Keratinocyte (primary cell): ENCODE data around the gene ZNF629. TPM values are rescaled to one million over a fixed set of nuclear protein-coding genes. Genes with fewer than 3 reads are reported as not detected.

Experiments
- DNase-seq: peaks from one replicate; pipeline ENCODE4 v3.0.0-alpha.2; 2011; ENCODE audit warnings: low read depth, missing footprints, low spot score
- FAIRE-seq: peaks from 2 replicates; lab custom pipeline; 2011; peaks lifted over from hg19 to GRCh38; lab: Jason Lieb, UNC
- H2AFZ ChIP-seq: 2 replicates; pipeline ENCODE4 v1.6.0; 2012; ENCODE audit warnings: low read length, control low read depth, inconsistent platforms; ENCODE audit not compliant: control insufficient read depth
- H3K27ac ChIP-seq: 2 replicates; pipeline ENCODE4 v1.5.1; 2011; ENCODE audit warnings: low read length; ENCODE audit not compliant: control insufficient read depth, insufficient read depth
- H3K27me3 ChIP-seq: 3 replicates; pipeline ENCODE4 v1.6.0; 2011; ENCODE audit warnings: low read length; ENCODE audit not compliant: control insufficient read depth, insufficient read depth; ENCODE audit errors: extremely low read depth
- H3K36me3 ChIP-seq, 2 experiments: 2 replicates in 1 of 2; 3 replicates in 1 of 2; pipeline ENCODE4 v1.5.1; 2011; ENCODE audit warnings: low read length in 2 of 2, mild to moderate bottlenecking in 1 of 2; ENCODE audit not compliant: control insufficient read depth in 2 of 2, insufficient read depth in 2 of 2; ENCODE audit errors: extremely low read depth in 1 of 2
- H3K4me1 ChIP-seq: 3 replicates; pipeline ENCODE4 v1.5.1; 2011; ENCODE audit warnings: low read length; ENCODE audit not compliant: control insufficient read depth, insufficient read depth; ENCODE audit errors: extremely low read depth
- H3K4me2 ChIP-seq: 3 replicates; pipeline ENCODE4 v1.6.0; 2011; ENCODE audit warnings: low read depth, low read length; ENCODE audit not compliant: control insufficient read depth, insufficient read depth; ENCODE audit errors: extremely low read depth
- H3K4me3 ChIP-seq, 3 experiments: fragments of 200-600 bp in 1 of 3; sonication (generic) in 1 of 3; 2 replicates in 2 of 3; 3 replicates in 1 of 3; pipeline ENCODE4 v1.5.1; 2011 to 2016; ENCODE audit warnings: low read length in 3 of 3, mild to moderate bottlenecking in 3 of 3, control low read depth in 2 of 3, inconsistent platforms in 1 of 3, low read depth in 1 of 3, mixed read lengths in 1 of 3, mixed run types in 1 of 3, moderate library complexity in 1 of 3; ENCODE audit not compliant: control insufficient read depth in 2 of 3, insufficient read depth in 2 of 3; ENCODE audit errors: extremely low read depth in 1 of 3
- H3K79me2 ChIP-seq: 2 replicates; pipeline ENCODE4 v1.6.0; 2012; ENCODE audit warnings: low read length; ENCODE audit not compliant: control insufficient read depth, insufficient read depth
- H3K9ac ChIP-seq: 3 replicates; pipeline ENCODE4 v1.6.0; 2011; ENCODE audit warnings: low read length; ENCODE audit not compliant: control insufficient read depth, insufficient read depth; ENCODE audit errors: extremely low read depth
- H3K9me1 ChIP-seq: 3 replicates; pipeline ENCODE4 v1.6.0; 2011; ENCODE audit warnings: low read length; ENCODE audit not compliant: control insufficient read depth, insufficient read depth; ENCODE audit errors: extremely low read depth
- H3K9me3 ChIP-seq: 2 replicates; pipeline ENCODE4 v1.5.1; 2012; ENCODE audit warnings: low read depth, low read length; ENCODE audit not compliant: control insufficient read depth
- H4K20me1 ChIP-seq: 3 replicates; pipeline ENCODE4 v1.6.0; 2011; ENCODE audit warnings: low read length; ENCODE audit not compliant: control insufficient read depth, insufficient read depth; ENCODE audit errors: extremely low read depth
- EZH2 ChIP-seq: IDR thresholded peaks from one replicate; pipeline ENCODE4 v1.6.1; 2012; ENCODE audit warnings: inconsistent platforms, mild to moderate bottlenecking, low read length, moderate library complexity
- dilution Hi-C: fragments of 300-500 bp; cut with MboI; formaldehyde crosslinking; loops from one replicate; pipeline ENCODE4 v1.7.0; 2020; ENCODE audit warnings: low sequenced_read_pairs; ENCODE audit not compliant: extremely low pct_ligation_motif_present
- polyA plus RNA-seq, 5 experiments: library from polyadenylated mRNA; depleted of rRNA in 3 of 5; stranded (reverse) in 3 of 5; stranded (forward) in 1 of 5; unstranded in 1 of 5; fragments of >200 nt; gene quantifications; 1 replicate in 1 of 5; 2 replicates in 3 of 5; 3 replicates in 1 of 5; pipeline versions ENCODE4 v1.2.1 to v1.2.3, GENCODE V29; 2011 to 2012; ENCODE audit warnings: missing spikeins in 2 of 5, low read depth in 1 of 5, low replicate concordance in 1 of 5
- TF ChIP-seq, protein P1 (sequence below), 3 experiments: IDR thresholded peaks in 1 of 3; conservative IDR thresholded peaks in 1 of 3; optimal IDR thresholded peaks in 1 of 3; 2 replicates in 2 of 3; 3 replicates in 1 of 3; pipeline versions ENCODE3 to v1.5.1; 2011; ENCODE audit warnings: low read length in 3 of 3, mild to moderate bottlenecking in 3 of 3, moderate library complexity in 2 of 3, control low read depth in 1 of 3, inconsistent platforms in 1 of 3; ENCODE audit not compliant: insufficient read depth in 2 of 3; ENCODE audit errors: extremely low read depth in 1 of 3

The ZNF629 gene
- polyA plus RNA-seq, 1 donor (not counting 4 experiments of a cell fraction or from before 2014, with no cell fraction given): 3.6 TPM

- Histone ChIP-seq H3K4me2 (peak overlapping the region; percentile 73), H3K27me3 (no peaks in the 10 kb centered on the region), H3K9me3 (no peaks in the 10 kb centered on the region), H3K36me3 (peaks cover 21 to 37% of the 10 kb centered on the region in 2 experiments), H3K4me1 (peaks cover 15% of the 10 kb centered on the region), H3K27ac (peak overlapping the region; percentile 65), H3K9me1 (no peaks in the 10 kb centered on the region), H3K9ac (peak overlapping the region; percentile 69), H2AFZ (no peak overlapping the region), H4K20me1 (peaks cover 4% of the 10 kb centered on the region), H3K79me2 (peaks cover 34% of the 10 kb centered on the region), H3K4me3 (peak overlapping the region in 1 of 3 experiments; percentile 65)
- TF ChIP-seq EZH2: no peak
- TF ChIP-seq, protein P1, sequence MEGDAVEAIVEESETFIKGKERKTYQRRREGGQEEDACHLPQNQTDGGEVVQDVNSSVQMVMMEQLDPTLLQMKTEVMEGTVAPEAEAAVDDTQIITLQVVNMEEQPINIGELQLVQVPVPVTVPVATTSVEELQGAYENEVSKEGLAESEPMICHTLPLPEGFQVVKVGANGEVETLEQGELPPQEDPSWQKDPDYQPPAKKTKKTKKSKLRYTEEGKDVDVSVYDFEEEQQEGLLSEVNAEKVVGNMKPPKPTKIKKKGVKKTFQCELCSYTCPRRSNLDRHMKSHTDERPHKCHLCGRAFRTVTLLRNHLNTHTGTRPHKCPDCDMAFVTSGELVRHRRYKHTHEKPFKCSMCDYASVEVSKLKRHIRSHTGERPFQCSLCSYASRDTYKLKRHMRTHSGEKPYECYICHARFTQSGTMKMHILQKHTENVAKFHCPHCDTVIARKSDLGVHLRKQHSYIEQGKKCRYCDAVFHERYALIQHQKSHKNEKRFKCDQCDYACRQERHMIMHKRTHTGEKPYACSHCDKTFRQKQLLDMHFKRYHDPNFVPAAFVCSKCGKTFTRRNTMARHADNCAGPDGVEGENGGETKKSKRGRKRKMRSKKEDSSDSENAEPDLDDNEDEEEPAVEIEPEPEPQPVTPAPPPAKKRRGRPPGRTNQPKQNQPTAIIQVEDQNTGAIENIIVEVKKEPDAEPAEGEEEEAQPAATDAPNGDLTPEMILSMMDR (optimal IDR thresholded peaks at IDR 0.05 in 1 of 3, IDR thresholded peaks at IDR 0.05 in 1 of 3, conservative IDR thresholded peaks at IDR 0.05 in 1 of 3; ENCODE audit: extremely low read depth in 1 of 3, insufficient read depth in 2 of 3, low read length in 3 of 3): no peak
- FAIRE-seq: peak; percentile 26
- dilution Hi-C loops: no loop called here
- no peak for DNase-seq
These were observed 39.7 kb downstream of the ZNF629 start for GRCh38 chr16:30747331-30747730.

DNA sequence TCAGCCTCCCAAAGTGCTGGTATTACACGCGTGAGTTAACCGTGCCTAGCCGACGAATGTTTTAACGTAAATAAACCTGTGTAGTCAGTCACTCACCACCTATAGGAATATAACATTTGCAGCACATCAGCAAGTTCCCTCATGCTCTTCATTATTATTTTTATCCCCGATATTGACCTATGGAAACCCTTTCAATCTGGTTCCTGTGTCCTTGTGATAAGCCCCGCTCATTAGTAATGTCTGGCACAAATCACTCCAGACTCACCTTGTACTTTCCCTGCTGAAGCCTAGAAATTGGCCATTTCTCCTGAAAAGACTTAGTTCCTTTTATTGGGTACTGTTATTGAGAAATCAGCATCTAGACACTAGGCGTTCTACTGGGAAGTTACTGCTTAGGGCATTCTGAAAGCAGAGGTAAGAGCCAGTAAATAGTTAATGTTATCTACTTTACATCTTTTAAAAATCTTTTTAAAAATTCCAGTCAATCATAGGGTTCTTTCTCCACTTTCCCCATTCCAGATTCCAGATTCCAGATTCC lies 40.3 kb downstream of the ZNF629 start:
- DNase-seq (no peak), FAIRE-seq (no peak)
- no peak overlapping the region for H3K4me3 ChIP-seq
- dilution Hi-C loops: no loop called here
- H2AFZ ChIP-seq: no peak overlapping the region
- no peaks in the 10 kb centered on the region for H3K9me1 ChIP-seq
- peaks cover 21% of the 10 kb centered on the region for H3K4me1 ChIP-seq
- H3K79me2 ChIP-seq: peaks cover 37% of the 10 kb centered on the region
- no peak for TF ChIP-seq EZH2
- TF ChIP-seq, protein P1 (optimal IDR thresholded peaks at IDR 0.05 in 1 of 3, IDR thresholded peaks at IDR 0.05 in 1 of 3, conservative IDR thresholded peaks at IDR 0.05 in 1 of 3; ENCODE audit: extremely low read depth in 1 of 3, insufficient read depth in 2 of 3, low read length in 3 of 3): no peak
- H3K9me3 ChIP-seq: no peaks in the 10 kb centered on the region
- no peak overlapping the region for H3K4me2 ChIP-seq
- H3K9ac ChIP-seq: no peak overlapping the region
- no peaks in the 10 kb centered on the region for H3K27me3 ChIP-seq
- peak overlapping the region; percentile 65 for H3K27ac ChIP-seq
- H3K36me3 ChIP-seq: peaks cover 19 to 37% of the 10 kb centered on the region in 2 experiments
- peaks cover 4% of the 10 kb centered on the region for H4K20me1 ChIP-seq
